Measurements from ENCODE around the gene OR5AU1.

Gene OR5AU1

GRCh38 chr14:21106176-21106497 lies 49.7 kb downstream of the OR5AU1 start:
- DNase-seq: no peak

- no peak for DNase-seq
Observed at GRCh38 chr14:21105095-21105494, 50.8 kb downstream of the OR5AU1 start.
